Dedifferentiated amniotic fluid mesenchymal stem cell (primary cell): ENCODE measurements around the gene CLDN6.
"Not testable (repeated sequence)": the region's sequence is repeated elsewhere in the genome, so short reads cannot be mapped to it uniquely, and the experiment has no call there.

Experiments used
- DNase-seq: peaks from one replicate; pipeline ENCODE4 v3.0.0-alpha.2; 2016; ENCODE audit errors: extremely low spot score

Gene CLDN6

GRCh38 chr16:3052571-3053329, 34.8 kb upstream of the CLDN6 start:
- not testable (repeated sequence) for DNase-seq

GRCh38 chr16:3051494-3051893, 33.5 kb upstream of the CLDN6 start:
- DNase-seq = no peak

DNA sequence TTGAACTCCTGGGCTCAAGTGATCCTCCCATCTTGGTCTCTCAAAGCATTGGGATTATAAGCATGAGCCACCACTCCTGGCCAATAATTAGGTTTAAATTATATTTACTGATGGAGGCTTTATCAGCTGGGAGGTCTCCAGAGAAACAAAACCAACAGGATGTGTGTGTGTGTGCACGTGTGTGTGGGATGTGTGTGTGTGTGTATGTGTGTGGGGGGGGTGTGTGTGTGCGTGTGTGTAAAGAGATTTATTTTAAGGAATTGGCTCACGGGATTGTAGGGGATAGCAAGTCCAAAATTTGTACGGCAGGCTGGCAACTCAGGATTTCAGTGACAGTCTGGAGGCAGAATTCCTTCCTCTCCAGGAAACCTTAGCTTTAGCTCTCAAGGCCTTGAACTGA, 33.0 kb upstream of the CLDN6 start:
- DNase-seq = no peak

GRCh38 chr16:3050487-3050886, 32.5 kb upstream of the CLDN6 start:
- DNase-seq = no peak

- DNase-seq = no peak
Measured at GRCh38 chr16:3049921-3050481, 32.0 kb upstream of the CLDN6 start.

- DNase-seq = no peak
Measured at GRCh38 chr16:3047387-3047720, 29.4 kb upstream of the CLDN6 start.

DNA sequence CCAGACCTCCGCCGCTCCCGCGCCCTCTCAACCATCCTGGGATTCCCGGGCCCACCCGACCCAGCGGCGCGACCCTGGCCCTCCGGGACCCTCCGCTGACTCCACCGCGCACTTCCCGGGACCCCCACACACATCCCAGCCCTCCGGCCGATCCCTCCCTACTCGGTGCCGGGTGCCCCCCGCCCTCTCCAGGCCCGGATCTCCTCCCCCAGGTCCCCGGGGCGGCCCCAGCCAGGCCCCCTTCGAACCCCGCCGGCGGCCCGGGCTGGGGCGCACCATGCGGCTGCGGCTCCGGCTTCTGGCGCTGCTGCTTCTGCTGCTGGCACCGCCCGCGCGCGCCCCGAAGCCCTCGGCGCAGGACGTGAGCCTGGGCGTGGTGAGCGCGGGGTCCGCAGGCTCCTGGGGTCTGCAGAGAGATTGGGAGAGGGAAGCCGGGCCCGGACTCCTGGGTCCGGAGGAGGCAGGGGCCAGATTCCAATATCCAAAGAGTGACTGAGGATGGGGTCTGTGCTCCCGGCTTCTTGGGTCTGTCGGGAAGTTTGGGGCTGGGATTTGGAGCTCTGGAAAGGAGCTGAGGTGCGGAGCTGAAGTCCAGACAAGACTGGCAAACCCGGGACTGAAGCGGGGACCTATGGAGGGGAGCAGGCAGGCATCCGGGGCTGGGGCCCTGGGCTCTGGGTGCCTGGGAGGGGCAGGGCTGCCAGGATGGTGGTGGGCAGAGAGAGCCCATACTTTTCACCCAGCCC, 28.8 kb upstream of the CLDN6 start:
- DNase-seq = no peak

GRCh38 chr16:3045758-3046640, 28.0 kb upstream of the CLDN6 start, which contains the start of gene MMP25:
MMP25 (plus strand) TSS chr16:3046561; CDS start chr16:3046918, 357 bp downstream.
- no peak for DNase-seq

DNA sequence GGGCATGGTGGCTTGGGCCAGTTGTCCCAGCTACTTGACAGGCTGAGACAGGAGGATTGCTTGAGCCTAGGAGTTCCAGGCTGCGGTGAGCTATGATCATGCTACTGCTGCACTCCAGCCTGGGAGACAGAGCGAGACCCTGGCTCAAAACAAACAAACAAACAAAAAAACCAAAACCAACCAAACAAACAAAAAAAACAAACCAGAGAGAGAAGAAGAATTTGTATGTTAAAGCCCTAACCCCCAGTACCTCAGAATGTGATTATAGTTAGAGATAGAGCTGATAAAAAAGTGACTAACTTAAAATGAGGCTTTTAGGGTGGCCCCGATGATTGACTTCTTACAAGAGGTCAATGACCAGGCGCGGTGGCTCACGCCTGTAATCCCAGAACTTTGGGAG, 26.7 kb upstream of the CLDN6 start:
- DNase-seq = no peak

- DNase-seq = no peak
Measured at GRCh38 chr16:3042376-3042775, 24.4 kb upstream of the CLDN6 start.

DNA sequence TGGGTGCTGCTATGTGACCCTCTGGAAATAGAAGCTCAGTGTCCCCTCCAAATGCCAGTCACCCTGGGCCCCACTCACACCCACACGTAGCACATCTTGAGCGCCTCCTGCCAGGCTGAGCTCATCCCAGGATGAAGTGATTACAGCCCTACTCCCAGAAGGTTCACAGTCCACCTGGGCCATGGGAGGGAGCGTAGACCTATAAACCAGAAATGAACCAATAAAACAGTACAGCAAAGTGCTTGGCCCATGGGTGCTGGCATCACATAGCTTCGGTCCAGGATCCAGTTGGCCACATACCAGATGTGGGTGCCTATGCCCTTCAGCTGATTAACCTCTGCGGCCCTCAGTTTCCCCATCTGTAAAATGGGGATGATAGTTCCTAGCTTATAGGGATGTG, 20.9 kb upstream of the CLDN6 start:
- no peak for DNase-seq

- no peak for DNase-seq
Measured at GRCh38 chr16:3038256-3038655, 20.3 kb upstream of the CLDN6 start.

- DNase-seq = no peak
Measured at GRCh38 chr16:3036726-3037315, 18.8 kb upstream of the CLDN6 start, which contains the start of gene BICDL2. BICDL2 (minus strand) TSS chr16:3036944; CDS start chr16:3035496, 1,448 bp downstream.

- DNase-seq = no peak
Measured at GRCh38 chr16:3035972-3036725, 18.2 kb upstream of the CLDN6 start.

DNA sequence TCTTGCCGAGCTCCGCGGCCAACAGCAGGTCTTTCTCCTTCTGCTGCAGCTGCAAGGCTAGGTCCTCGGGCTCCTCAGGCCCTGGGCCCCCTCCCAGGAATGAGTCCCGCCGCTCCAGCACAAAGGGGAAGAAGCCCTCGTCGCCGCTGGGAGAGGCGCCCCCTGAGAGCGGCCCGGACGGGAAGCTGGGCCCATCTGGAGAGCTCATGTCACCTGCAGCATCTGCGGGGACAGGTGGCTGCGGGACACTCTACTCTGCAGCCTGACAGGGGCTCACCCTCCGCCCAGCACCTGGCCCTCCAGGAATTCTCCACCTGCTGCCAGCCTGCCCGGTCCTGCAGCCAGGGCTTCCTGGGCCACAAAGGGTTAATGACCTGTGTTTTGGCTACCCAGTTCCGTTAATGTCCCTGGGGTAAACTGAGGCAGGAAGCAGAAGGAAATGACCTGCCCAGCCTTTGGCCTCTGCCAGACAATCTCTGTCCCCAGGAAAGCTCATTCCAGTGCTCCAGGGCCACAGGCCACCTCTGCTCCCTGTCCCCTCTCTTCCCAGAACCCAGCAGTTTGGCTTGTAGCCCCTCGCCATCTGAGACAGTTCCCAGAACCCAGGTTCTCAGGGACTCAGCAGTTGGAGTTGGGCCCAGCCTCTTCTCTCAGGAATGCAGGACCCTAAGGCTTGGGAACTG, 17.4 kb upstream of the CLDN6 start:
- no peak for DNase-seq

DNA sequence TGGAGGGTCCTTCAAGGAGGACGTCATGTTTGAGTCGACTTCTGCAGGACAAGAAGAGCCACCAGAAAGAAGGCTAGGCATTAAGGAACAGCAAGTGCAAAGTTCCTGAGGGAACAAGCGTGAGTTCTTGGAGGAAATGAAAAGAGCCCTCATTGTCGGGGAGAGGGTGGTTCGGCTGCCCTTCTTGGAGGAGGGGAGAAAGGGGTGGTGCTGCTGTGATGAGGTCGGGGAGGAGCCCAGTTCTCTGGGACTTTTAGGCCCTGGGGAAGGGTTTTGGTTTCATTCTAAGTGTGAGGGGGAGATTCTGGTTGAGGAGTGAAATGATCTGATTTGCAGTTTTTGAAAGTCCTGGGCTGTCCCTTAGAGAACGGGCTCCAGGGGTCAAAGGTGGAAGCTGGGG, 14.6 kb upstream of the CLDN6 start:
- DNase-seq = no peak

GRCh38 chr16:3030222-3031212, 12.5 kb upstream of the CLDN6 start:
- no peak for DNase-seq

GRCh38 chr16:3029491-3030221, 11.7 kb upstream of the CLDN6 start:
- DNase-seq = no peak
